GM19351 (cell line): ENCODE results near the gene RNASEL.
"Not testable (repeated sequence)": the region's sequence is repeated elsewhere in the genome, so short reads cannot be mapped to it uniquely, and the experiment has no call there.

Experiments
- ATAC-seq: cut with Tn5 transposase; IDR thresholded peaks from one replicate; pipeline ENCODE4 v1.9.1; 2021; ENCODE audit warnings: mild to moderate bottlenecking, moderate library complexity; ENCODE audit not compliant: unreplicated experiment

The RNASEL gene

GRCh38 chr1:182588500-182589396 is at the start of gene RNASEL:
TSS of gene RNASEL (minus strand) at chr1:182589256. CDS start at chr1:182586806, 2,450 bp downstream.
- peak; percentile 85 for ATAC-seq

- ATAC-seq: no peak
Measured at GRCh38 chr1:182637769-182638168, 48.7 kb upstream of the RNASEL start.

GRCh38 chr1:182635871-182636270 is 46.8 kb upstream of the RNASEL start:
- ATAC-seq: no peak

GRCh38 chr1:182634306-182635072 is 45.4 kb upstream of the RNASEL start:
- ATAC-seq: no peak

GRCh38 chr1:182633657-182634281 is 44.7 kb upstream of the RNASEL start:
- ATAC-seq: no peak

GRCh38 chr1:182633031-182633430 is 44.0 kb upstream of the RNASEL start:
- no peak for ATAC-seq

GRCh38 chr1:182632441-182632857 is 43.4 kb upstream of the RNASEL start:
- not testable (repeated sequence) for ATAC-seq

GRCh38 chr1:182631954-182632353 is 42.9 kb upstream of the RNASEL start:
- ATAC-seq: no peak

- no peak for ATAC-seq
Measured at GRCh38 chr1:182631053-182631677, 42.1 kb upstream of the RNASEL start.

- ATAC-seq: no peak
Measured at GRCh38 chr1:182630586-182630985, 41.5 kb upstream of the RNASEL start.

GRCh38 chr1:182629499-182630096 is 40.5 kb upstream of the RNASEL start:
- ATAC-seq: no peak

GRCh38 chr1:182629080-182629479 is 40.0 kb upstream of the RNASEL start:
- no peak for ATAC-seq

- ATAC-seq: no peak
Measured at GRCh38 chr1:182628657-182629056, 39.6 kb upstream of the RNASEL start.

GRCh38 chr1:182627622-182628021 is 38.6 kb upstream of the RNASEL start:
- no peak for ATAC-seq

- no peak for ATAC-seq
Measured at GRCh38 chr1:182626527-182626926, 37.5 kb upstream of the RNASEL start.

- ATAC-seq: no peak
Measured at GRCh38 chr1:182625719-182626504, 36.9 kb upstream of the RNASEL start.

GRCh38 chr1:182625024-182625423 is 36.0 kb upstream of the RNASEL start:
- no peak for ATAC-seq

GRCh38 chr1:182624577-182624976 is 35.5 kb upstream of the RNASEL start:
- ATAC-seq: no peak

GRCh38 chr1:182622901-182623528 is 34.0 kb upstream of the RNASEL start:
- ATAC-seq: peak; percentile 62
